HG02870 (cell line): ENCODE data around the gene GRM8.
"Not testable (repeated sequence)": the region's sequence is repeated elsewhere in the genome, so short reads cannot be mapped to it uniquely, and the experiment has no call there.

Experiments used
- ATAC-seq: cut with Tn5 transposase; IDR thresholded peaks from one replicate; pipeline ENCODE4 v1.9.1; 2021; ENCODE audit warnings: mild to moderate bottlenecking, moderate library complexity; ENCODE audit not compliant: unreplicated experiment

Gene GRM8

DNA sequence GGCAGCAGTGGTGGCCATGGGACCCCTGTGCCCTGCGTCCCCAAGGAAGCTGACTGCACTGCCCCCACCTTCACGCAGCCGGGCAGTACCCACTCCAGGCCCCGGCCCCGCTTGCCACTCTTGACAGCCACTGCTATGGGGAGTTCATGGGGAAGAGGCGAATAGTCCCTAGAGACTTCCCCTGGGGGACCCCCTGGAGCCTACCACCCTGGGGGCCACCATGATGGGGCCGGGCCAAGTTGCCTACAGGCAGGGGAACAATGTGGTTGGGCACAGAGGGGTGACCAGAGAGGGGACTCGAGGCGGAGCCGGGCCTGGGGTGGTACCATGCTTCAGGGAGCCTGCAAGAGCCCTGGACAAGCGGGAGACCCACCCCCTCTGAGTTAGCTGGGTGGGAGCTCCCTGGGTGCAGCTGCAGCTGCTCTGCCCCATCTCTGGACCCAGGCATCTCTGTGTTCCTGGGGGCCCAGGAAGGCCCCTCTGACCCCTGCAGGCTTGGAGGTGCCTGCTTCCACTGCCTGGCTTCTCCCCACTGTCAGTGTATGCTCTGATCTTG lies 567.6 kb downstream of the GRM8 start:
- no peak for ATAC-seq

DNA sequence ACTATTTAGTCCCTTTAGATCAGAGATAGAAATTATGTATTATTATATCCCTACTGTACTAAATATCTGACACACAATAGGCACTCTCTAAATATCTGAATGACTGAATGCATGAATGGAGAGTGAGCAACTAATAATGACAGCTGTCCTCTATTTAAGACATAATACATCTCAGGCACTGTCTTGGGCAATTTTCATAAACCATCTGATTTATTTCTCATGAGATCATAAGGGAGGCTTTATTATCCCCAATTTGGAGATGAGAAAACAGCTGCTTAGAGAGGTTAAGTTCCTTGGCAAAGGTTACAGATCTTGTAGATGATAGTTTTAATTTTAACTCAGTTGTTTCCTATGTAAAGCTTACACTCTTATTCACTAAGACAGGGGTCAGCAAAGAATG lies 570.6 kb downstream of the GRM8 start:
- no peak for ATAC-seq

DNA sequence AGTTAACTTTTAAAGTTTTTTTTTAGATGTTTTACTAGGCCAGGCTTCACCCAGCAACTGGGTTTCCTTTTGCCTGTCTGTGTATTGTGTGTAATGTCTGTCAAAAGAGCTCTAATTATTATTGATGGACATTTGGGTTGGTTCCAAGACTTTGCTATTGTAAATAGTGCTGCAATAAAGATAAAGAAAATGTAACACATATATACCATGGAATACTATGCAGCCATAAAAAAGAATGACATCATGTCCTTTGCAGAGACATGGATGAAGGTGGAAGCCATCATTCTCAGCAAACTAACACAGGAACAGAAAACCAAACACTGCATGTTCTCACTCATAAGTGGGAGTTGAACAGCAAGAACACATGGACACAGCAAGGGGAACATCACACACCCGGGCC lies 584.0 kb downstream of the GRM8 start:
- ATAC-seq = not testable (repeated sequence)

DNA sequence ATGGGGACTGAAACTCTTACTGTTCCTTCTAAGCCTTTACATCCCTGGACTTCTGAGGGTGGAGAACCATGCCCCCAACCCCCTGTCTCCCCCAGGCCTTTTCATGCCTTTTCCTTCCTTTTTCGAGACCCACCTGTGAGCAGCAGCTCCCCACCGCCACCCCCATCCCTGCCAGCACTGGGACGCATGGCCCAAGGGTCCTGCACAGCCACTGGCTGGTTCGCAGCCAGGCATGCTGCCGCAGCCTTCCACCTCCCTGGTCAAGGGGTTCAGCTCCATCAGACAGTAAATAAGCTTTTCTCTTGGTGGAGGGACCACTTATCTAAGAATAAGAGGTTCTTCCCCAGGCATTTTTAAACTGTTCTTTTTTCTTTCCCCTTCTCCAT lies 584.4 kb downstream of the GRM8 start:
- no peak for ATAC-seq

DNA sequence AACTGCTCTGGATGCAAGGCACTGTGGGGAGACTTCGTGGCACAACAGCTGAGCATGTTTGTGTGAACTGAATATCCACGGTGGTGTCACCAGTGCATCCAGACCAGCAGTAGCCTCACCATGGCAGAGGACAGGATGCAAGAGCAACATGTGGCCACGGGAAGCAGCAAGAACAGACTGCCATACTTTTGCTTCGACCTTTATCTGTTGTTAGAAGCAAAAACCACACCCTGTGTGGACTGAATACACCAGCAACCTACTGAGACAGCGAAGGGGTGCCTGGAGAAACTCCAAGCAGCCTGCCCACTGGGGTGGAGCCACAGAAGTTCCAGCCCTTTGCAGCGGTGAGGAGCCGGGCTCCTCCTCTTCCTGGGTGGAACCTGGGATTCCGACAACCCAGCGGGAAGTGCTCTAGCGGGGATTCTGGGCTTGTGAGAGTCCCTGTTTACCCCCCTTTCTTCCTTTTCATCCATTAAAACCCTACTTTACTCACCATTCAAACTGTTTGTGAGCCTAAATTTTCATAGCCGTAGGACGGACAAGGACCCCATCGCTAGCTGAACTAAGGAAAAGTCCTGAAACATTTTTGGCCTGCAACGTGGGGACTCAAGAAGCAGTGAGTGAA lies 584.9 kb downstream of the GRM8 start:
- no peak for ATAC-seq

DNA sequence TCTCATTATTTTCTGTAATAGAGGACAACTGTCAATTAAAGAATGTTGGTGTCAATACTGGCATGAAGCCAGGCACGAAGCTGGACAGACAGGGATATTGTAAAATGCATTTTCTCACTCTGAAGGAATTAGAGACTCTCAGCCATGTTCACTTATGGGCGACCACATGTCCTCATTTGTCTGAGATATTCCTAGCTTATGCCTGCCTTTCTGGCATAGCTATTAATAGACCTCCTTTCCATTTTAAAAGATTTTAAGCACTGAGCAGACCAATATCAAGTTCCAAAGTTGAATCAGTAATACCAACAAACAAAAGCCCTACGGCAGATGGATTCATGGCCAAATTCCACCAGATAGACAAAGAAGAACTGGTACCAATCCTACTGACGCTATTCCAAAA lies 589.9 kb downstream of the GRM8 start:
- no peak for ATAC-seq

DNA sequence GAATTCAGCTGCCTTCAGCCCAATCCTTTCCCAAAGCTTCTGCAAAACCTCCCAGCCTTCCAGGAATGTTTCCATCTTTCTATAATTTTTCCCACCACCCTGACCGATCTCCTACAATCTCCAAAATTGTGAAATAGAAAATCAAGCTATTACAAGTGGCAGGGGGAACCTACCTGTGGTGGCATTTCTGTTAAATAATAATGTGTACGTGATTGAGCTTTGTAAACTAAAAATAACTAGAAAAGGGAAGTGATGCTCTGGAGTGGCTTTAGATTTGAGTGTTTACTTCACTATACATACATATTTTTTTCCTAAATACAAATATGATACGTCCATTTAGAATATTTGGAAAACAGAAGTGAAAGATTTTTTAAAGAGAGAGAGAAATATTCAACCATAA lies 593.6 kb downstream of the GRM8 start:
- ATAC-seq = peak; percentile 68

DNA sequence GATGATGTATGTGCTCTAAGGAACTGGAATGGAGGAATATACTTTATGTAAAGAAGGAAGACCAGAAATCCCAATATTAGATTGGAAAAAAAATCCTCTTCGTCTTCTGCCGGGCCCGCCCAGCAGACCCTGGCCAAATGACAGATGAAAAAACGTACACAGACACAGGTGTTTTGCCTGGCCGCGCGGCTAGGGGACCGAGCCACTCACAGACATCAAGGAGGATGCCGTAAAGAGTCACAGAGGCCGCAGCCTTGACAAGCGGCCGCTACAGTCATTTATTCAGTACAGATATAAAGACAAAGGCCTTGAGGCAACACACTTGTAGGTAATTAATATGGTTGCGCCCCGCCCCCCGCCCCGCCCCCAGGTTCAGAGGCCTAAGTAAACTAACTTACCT lies 594.1 kb downstream of the GRM8 start:
- ATAC-seq = no peak

DNA sequence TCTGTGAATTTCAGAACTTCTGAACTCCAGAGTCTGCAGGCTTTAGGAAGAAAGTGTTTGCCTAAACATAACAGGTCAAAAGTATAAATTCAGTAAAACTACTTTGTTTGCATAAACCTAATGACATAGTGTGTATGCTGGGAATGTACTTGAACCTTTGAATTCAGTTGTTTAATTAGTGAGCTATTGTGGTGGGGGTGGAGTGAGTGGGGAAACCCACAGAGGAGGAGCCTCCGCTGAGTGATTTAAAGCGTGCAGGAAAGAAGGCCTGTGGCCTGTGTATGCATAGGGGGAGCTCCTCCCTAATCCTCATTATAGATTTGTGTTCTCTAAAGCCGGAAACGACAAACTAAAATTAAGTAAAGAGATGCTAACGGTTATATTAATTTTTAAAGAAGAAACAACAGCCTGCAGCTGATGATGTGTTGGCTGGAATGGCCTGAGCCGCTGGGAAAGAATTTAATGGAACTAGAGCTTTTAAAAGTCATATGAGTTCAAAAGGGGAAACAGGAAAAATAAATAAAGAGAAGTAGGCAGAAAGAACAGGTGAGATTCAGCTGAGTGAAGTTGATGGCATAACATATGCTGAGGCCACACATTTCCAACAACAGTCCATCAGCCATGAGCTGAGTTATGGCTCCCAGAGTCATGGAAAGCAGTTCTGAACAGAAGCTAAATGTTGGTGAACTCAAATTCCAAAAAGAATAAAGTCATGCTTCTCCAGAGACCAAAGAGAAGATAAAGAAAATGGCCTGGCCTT lies 595.0 kb downstream of the GRM8 start:
- ATAC-seq = peak; percentile 91

DNA sequence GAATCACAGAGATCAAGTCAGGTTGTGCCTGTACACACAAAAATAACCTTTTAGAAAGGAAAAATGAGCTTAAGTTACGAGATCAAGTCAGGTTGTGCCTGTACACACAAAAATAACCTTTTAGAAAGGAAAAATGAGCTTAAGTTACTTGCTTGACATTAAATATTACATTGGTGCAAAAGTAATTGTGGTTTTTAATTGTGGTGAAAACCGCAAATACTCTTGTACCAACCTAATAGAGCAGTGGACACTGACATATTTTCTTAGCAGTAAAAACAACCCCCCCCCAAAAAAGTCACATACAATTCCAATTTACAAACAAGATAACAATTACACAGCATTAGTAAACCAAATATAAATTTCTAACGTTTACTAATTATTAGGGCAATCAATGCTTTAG lies 595.6 kb downstream of the GRM8 start:
- no peak for ATAC-seq

DNA sequence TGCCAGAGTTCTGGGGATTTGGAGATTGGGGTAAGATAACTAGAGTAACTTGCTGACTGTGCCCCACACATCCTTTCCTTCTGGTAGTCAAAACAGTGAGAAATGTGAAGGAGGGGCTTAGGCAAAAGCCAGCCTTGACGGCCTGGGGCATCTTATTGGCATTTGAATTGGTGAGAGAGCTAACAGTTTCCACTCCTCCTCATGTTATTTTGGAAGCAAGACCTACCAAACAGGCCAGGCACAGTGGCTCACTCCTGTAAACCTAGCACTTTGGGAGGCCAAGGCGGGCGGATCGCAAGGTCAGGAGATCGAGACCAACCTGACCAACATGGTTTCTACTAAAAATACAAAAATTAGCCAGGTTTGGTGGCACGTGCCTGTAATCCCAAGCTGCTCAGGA lies 596.6 kb downstream of the GRM8 start:
- no peak for ATAC-seq

DNA sequence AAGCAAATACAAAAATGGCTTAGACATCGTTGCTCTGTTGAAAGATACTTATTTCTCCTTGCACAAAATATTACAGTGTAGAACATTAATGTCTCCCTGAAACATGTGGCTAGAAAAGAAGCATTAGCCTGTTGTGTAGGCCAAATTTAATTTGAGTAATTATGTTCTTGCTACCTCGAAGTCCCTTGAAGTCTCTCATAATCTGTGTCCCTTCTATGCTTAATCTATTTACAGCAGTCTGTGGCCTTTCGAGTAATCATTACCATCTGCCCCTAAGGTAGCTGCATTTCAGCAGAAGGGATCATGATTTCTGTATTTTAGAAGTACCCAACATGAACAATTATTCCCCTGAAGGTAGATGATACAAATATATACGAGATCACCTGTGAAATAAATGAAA lies 615.2 kb downstream of the GRM8 start:
- ATAC-seq = no peak

DNA sequence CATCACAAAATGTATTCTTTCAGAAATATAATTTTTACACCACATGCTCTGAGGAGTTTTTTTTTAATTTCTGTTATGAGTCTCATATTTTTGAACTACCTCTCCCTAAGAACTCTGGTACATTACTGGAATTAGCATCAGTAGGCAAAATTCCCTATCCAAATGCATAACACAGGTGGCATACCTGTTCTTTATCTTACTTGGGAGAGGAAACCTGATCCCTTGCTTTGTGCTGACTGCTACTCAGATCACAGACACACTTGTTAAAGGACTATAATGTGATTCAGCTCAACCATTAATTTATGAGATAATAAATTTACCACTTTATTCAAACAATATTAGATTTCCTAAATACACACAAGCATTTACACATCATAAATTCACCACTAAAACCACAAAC lies 617.2 kb downstream of the GRM8 start:
- ATAC-seq = no peak

DNA sequence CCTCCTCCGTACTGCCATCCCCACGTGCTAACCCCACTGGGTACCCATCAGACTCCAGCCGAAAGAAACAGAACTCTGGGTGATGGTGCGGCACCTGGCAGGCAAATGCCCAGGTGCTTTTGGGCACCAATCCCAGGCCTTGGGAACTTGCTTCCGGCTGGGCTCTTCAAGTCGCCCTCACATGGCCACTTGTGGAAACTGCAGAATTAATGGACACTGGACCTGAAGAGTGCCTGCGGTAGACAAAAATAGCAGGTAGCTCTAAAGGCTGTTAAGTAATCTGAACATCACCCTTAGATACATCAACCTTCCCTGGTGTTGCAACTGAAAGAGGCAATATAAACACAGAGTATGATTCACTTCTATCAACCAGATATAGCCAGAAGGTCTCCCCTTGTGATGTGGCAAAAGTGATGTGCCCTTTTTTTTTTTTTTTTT lies 644.4 kb downstream of the GRM8 start:
- no peak for ATAC-seq

DNA sequence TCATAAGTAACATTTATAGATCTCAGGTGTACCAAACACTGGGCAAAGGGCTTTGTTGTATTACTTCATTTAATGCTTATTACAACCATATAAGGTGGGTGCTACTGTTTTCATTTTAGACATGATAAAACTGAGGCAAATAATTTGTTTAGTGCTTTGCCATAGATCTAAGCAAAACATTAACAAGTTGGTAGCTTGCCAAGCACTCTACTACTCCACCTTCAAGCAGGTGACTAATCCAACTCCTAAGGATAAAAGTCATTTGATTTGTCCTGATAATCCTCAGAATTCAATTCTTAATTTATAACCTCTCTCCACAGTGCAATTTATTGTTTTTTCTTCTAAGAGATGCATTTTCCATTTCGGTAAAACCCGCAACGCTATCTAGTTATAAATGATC lies 646.4 kb downstream of the GRM8 start:
- ATAC-seq = no peak

DNA sequence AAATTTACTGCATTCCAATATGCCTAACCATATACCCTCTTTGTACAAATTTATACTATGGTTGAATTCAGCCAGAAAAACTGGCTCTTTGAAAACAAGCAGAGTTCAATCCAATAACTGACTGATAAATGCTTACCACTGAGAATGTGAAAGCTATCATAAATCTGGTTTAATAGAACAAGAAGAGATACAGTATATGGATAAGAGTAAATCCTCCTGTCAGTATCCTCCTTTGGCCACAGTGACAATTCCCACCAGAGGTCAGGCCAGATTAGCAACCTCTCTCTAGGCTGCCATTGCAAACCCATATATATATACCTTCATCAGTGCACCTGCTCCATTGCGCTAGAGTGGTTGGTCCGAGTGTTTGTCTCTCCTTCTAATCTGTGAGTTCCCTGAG lies 647.2 kb downstream of the GRM8 start:
- no peak for ATAC-seq

DNA sequence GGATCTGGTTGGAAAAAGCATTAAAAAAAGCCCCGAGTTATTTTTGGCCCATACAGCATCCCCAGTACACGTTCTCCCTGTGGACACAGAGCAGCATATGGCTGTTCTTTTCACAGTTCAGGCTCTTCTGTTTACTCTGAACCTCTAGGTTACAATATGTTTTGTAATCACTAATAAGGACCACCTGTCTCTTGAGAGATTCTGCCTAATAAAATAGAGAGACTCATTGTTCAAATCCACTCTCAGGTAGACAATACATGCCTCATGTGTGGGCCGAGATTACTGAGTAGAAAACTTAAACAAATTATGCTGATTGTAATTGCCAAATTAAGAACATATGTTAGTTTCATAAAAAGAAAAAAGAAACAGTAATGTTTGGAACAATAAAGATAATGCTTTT lies 647.7 kb downstream of the GRM8 start:
- no peak for ATAC-seq

DNA sequence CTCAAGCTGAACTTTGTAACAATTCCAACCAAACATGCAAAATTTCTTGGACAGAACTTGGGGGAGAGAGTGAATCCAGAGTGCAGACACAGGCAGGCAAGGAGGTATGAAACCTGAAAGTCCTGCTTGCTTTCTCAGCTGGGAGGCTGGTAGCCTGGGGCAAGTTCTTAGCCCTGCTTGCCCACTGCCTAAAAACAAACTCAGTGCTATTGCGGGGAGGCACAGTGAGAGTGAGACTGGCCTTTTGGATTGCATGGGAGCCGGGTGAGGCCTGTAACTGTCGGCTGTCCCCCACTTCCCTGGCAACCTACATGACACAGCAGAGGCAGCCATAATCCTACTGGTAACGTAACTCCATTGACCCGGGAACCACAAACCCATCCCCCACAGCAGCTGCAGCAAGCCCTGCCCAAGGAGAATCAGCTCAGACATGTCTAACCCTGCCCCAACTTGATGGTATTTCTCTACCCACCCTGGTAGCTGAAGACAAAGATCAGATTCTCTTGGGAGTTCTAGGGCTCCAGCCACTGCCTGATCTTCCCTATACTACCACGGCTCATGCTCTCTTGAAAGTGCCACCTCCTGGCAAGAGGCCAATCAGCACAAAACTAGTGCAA lies 663.6 kb downstream of the GRM8 start:
- no peak for ATAC-seq

DNA sequence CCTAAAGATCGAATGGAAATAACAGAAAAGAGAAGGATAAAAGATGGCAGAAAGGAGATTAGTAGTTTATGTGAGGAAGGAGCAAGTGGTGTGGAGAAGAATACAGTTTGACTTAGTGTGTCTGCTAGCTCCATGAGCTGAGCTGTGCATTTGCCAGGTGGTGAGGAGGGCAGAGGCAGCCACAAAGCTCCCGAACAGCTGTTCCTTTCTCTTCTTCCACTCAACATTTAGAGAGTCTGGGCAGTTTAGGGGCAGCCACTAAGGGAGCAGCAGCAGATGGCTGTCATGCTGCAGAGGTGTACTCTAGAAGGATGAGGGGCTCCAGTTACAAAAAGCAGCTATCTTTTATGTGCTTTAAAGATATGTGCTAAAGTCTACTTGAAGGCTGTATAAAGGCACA lies 674.4 kb downstream of the GRM8 start:
- no peak for ATAC-seq

DNA sequence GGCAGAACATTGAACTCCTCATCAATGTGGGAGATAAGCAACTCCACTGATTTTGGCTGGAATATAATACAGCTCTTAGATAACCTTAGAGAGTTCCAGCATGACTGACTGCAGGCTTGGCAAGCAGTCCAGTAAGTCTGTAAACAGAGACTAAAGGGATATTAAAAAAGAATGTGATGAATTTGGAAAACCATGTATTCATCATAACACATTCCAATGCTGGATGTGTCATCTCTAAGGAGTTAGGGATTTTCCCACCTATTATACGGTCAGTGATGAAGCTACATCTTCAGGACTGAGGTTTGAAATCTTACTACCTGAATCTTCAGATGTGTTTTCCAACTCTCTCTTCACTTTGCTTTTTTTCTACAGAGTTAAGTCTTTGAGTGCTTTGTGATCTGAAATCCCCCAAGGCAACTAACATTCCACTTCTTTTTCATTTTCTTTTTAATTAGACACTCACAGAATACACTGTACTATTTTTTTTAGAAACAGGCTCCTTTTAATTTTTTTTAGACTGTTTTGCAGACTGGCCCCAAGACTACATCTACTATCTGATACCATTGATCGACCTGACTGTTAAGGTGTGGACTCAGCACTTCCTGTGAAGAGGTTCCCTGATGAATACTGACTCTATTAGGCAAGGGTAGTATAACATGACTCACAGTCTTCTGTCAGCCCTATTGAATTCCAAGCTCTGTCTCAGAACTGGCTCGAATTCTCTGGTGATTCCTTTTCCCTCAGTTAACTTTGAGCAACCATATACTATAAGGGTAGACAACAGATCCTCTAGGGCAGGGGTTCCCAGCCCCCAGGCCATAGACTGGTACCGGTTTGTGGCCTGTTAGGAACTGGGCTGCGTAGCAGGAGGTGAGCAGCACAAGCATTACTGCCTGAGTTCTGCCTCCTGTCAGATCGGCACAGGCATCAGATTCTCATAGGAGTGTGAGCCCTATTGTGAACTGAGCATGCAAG lies 678.2 kb downstream of the GRM8 start:
- ATAC-seq = no peak

DNA sequence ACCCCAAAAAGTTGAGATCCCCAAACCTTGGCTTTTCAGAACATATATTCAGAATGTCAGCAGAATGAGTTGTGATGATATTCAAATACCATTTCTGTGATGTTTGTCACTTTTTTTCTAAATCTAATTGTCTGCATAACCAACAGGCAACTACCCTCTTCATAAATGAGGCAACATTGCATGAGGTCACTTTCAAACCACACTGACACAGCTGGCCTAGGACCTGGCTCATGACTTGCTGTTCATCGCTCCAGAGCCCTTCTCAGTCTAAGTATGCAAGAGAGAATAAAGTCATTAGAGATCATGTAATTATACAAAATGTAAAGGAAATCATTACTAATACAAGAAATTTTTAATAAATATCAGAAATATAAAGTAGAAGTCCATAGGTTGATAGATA lies 681.9 kb downstream of the GRM8 start:
- no peak for ATAC-seq
